Skeletal muscle tissue (tissue), 4 donors: ENCODE measurements around the gene SHC2. TPM values are rescaled to one million over a fixed set of nuclear protein-coding genes. Genes with fewer than 3 reads are reported as not detected.
"Not testable (repeated sequence)": the region's sequence is repeated elsewhere in the genome, so short reads cannot be mapped to it uniquely, and the experiment has no call there.

Experiments
- H3K27ac ChIP-seq: one replicate; pipeline ENCODE4 v1.7.0; 2013; ENCODE audit warnings: mild to moderate bottlenecking, low read depth, low read length, inconsistent platforms
- H3K27me3 ChIP-seq, 3 donors: one replicate each; pipeline ENCODE4 v1.7.0; 2013; ENCODE audit warnings: low read length in 3 of 3; ENCODE audit not compliant: control insufficient read depth in 3 of 3, insufficient read depth in 3 of 3
- H3K36me3 ChIP-seq, 3 donors: one replicate each; pipeline ENCODE4 v1.7.0; 2013; ENCODE audit warnings: low read length in 3 of 3; ENCODE audit not compliant: control insufficient read depth in 3 of 3, insufficient read depth in 3 of 3
- H3K4me1 ChIP-seq, 3 donors: one replicate each; pipeline ENCODE4 v1.7.0; 2013; ENCODE audit warnings: low read length in 3 of 3, mild to moderate bottlenecking in 3 of 3; ENCODE audit not compliant: control insufficient read depth in 3 of 3, insufficient read depth in 3 of 3
- H3K4me3 ChIP-seq, 3 donors: one replicate each; pipeline ENCODE4 v1.7.0; 2013; ENCODE audit warnings: low read length in 3 of 3
- H3K9ac ChIP-seq, 3 donors: one replicate each; pipeline ENCODE4 v1.7.0; 2013; ENCODE audit warnings: low read length in 3 of 3, mild to moderate bottlenecking in 3 of 3, moderate library complexity in 2 of 3, low read depth in 1 of 3
- H3K9me3 ChIP-seq, 3 donors: one replicate each; pipeline ENCODE4 v1.7.0; 2013; ENCODE audit warnings: low read length in 3 of 3; ENCODE audit not compliant: control insufficient read depth in 3 of 3
- total RNA-seq: library from RNA; depleted of rRNA; stranded (reverse); fragments of >200 nt; gene quantifications from one replicate; pipeline ENCODE4 v1.2.3, GENCODE V29; 2014
- donor health status: Osteomylitis.

SHC2 gene
- total RNA-seq, 1 donor from 2014 or later: 7.8 TPM

DNA sequence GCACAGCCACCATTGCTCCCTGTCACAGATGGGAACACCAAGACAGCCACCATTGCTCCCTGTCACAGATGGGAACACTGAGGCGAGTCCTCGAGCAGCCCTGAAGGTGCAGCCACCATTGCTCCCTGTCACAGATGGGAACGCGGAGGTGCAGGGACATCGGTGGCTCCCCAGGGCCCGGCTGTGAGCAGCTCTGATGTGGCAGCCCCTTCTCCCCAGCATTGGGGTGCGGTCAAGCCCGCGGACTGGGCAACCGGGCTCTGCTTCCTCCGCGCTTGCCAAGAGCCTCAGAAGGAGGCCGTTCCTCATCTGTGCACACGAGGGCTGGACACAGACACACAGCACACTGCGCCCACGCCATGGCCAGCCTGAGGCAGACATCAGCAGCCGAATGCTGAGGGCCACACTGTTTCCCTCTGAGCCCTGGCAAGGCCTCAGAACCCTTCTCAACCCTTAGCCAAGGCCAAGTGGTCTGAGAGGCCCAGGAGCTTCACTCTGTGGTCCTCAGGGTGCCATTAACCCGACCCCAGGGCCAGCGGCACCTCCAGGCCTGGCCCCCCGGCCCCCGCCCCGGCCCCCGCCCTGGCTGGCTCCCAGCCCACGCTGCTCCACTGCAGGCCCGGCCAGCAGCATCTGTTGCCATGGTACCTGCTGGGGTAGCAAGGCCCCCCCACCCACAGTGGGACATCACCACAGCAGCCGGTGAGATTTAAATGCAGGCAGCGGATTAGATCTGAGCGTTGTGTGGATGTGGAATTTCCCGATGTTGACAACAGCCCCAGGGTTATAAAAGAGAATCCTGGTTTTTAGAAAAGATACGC is 70.2 kb downstream of the SHC2 start:
- H3K36me3 ChIP-seq: no peaks in the 10 kb centered on the region
- peaks cover 22 to 33% (median 32%) of the 10 kb centered on the region in 3 donors for H3K27me3 ChIP-seq
- H3K27ac ChIP-seq: no peak overlapping the region
- H3K4me1 ChIP-seq: no peaks in the 10 kb centered on the region
- H3K9me3 ChIP-seq: no peaks in the 10 kb centered on the region
- H3K4me3 ChIP-seq: no peak overlapping the region
- no peak overlapping the region for H3K9ac ChIP-seq

DNA sequence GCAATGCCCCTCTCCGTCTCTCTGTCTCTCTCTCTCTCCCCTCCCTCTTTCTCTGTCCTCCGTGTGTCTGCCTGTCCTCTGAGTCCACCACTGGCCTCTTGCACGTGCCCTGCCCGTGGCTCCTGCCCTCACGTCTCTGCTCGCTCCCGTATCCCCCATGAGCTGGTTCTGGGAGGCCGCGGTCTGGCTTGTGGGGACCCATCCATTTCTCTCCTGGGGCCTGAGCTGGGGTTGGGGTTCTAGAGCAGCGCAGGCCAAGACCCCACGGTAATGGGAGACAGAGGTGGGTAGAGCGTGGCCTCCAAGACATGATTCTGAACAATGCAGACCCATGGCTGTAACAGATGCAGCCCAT is 70.9 kb downstream of the SHC2 start:
- H3K27me3 ChIP-seq: peaks cover 22 to 33% (median 32%) of the 10 kb centered on the region in 3 donors
- H3K36me3 ChIP-seq: no peaks in the 10 kb centered on the region
- no peaks in the 10 kb centered on the region for H3K4me1 ChIP-seq
- H3K9me3 ChIP-seq: no peaks in the 10 kb centered on the region
- H3K9ac ChIP-seq: no peak overlapping the region
- no peak overlapping the region for H3K4me3 ChIP-seq
- H3K27ac ChIP-seq: no peak overlapping the region

DNA sequence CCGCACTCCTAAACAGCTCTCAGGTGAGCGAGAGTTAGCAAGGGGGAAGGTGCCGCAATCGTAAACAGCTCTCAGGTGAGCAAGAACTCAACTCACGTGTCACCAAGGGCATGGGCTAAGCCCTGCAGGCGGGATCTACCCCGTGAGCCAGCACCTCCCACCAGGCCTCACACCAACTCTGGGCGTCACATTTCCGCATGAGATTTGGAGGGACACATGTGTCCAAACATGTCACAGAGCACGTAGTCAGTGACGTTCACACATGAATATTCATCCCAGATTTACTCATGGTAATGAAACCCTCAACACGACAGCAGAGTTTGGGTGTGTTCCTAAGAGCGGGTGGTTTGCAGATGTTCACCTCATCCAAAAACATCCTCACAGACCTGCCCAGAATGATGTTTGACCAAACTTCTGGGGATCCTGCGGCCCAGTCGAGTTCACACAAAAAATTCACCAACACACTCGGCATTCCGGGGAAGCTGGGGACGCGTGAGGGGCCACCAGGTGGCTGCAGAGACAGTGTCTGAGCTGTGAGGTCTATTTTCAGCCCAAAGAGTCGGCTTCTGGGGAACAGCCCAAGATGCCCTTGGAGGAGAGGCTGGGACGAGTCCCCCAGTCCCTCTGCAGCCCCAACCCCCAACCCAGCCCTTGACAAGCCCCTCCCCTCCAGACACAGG is 71.4 kb downstream of the SHC2 start:
- H3K27ac ChIP-seq: no peak overlapping the region
- H3K4me3 ChIP-seq: no peak overlapping the region
- H3K27me3 ChIP-seq: peaks cover 24 to 34% (median 33%) of the 10 kb centered on the region in 3 donors
- no peak overlapping the region for H3K9ac ChIP-seq
- H3K4me1 ChIP-seq: no peaks in the 10 kb centered on the region
- no peaks in the 10 kb centered on the region for H3K9me3 ChIP-seq
- H3K36me3 ChIP-seq: no peaks in the 10 kb centered on the region

DNA sequence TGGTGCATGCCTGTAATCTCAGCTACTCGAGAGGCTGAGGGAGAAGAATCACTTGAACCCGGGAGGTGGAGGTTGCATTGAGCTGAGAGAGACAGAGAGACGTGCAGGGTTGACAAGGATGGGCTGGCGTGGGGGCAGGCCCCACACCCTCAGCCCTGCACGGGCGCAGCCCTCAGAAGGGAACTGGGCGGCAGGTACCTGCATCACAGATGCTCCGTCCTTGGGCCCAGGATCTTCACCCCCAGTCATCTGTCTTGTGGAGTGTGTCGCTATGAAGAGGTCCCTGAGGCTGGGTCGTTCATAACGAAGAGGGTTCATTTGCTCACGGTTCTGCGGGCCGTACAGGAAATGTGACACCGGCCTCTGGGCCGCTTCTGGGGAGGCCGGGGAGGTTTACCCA is 72.1 kb downstream of the SHC2 start:
- H3K9me3 ChIP-seq: no peaks in the 10 kb centered on the region
- no peaks in the 10 kb centered on the region for H3K4me1 ChIP-seq
- no peaks in the 10 kb centered on the region for H3K36me3 ChIP-seq
- H3K27ac ChIP-seq: no peak overlapping the region
- H3K4me3 ChIP-seq: no peak overlapping the region
- no peak overlapping the region for H3K9ac ChIP-seq
- peaks cover 25 to 41% (median 38%) of the 10 kb centered on the region in 3 donors for H3K27me3 ChIP-seq

DNA sequence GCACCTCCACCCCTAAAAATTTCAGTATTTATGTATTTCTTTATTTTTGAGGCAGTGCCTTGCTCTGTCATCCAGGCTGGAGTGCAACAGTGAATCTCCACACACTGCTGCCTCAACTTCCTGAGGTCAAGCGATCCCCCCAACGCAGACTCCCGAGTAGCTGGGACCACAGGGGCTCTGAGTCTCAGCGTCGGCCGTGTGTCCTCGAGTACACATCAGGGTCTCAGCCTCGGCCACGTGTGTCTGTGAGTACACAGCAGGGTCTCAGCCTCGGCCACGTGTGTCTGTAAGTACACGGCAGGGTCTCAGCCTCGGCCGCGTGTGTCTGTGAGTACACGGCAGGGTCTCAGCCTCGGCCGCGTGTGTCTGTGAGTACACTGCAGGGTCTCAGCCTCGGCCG is 73.1 kb downstream of the SHC2 start:
- Histone ChIP-seq H3K4me1 (no peaks in the 10 kb centered on the region), H3K27me3 (peaks cover 31 to 42% (median 41%) of the 10 kb centered on the region in 3 donors), H3K27ac (no peak overlapping the region), H3K36me3 (no peaks in the 10 kb centered on the region), H3K9ac (no peak overlapping the region), H3K9me3 (no peaks in the 10 kb centered on the region), H3K4me3 (no peak overlapping the region)

DNA sequence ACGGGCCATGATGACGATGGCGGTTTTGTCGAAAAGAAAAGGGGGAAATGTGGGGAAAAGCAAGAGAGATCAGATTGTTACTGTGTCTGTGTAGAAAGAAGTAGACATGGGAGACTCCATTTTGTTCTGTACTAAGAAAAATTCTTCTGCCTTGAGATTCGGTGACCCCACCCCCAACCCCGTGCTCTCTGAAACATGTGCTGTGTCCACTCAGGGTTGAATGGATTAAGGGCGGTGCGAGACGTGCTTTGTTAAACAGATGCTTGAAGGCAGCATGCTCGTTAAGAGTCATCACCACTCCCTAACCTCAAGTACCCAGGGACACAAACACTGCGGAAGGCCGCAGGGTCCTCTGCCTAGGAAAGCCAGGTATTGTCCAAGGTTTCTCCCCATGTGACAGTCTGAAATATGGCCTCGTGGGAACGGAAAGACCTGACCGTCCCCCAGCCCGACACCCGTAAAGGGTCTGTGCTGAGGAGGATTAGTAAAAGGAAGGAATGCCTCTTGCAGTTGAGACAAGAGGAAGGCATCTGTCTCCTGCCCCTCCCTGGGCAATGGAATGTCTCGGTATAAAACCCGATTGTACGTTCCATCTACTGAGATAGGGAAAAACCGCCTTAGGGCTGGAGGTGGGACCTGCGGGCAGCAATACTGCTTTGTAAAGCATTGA is 74.1 kb downstream of the SHC2 start:
- not testable (repeated sequence) for H3K36me3 ChIP-seq, H3K9ac ChIP-seq, H3K4me1 ChIP-seq, H3K9me3 ChIP-seq, H3K27ac ChIP-seq, H3K4me3 ChIP-seq
- H3K27me3 ChIP-seq: peaks cover 32 to 42% (median 41%) of the 10 kb centered on the region in 3 donors

DNA sequence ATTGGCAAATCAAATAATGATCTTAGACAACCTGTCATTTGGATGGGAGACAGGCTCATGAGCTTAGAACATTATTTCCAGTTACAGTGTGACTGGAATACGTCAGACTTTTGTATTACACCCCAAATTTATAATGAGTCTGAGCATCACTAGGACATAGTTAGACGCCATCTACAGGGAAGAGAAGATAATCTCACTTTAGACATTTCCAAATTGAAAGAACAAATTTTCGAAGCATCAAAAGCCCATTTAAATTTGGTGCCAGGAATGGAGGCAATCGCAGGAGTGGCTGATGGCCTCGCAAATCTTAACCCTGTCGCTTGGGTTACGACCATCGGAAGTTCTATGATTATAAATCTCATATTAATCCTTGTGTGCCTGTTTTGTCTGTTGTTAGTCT is 74.6 kb downstream of the SHC2 start:
- H3K9me3 ChIP-seq, H3K4me3 ChIP-seq, H3K27ac ChIP-seq, H3K9ac ChIP-seq, H3K4me1 ChIP-seq, H3K36me3 ChIP-seq: not testable (repeated sequence)
- peaks cover 31 to 40% (median 36%) of the 10 kb centered on the region in 3 donors for H3K27me3 ChIP-seq

DNA sequence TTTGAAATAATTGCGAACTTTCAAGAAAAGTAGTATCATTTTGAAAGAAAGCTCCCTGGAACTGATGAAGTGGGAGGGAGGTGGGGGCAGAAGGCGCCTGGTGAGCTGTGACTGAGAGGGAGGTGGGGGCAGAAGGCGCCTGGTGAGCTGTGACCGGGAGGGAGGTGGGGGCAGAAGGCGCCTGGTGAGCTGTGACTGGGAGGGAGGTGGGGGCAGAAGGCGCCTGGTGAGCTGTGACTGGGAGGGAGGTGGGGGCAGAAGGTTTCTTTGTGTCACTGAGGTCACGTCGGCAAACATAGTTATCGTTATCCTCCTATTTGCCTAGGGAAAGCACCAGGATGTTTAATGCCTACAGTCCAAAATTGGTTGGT is 76.0 kb downstream of the SHC2 start:
- Histone ChIP-seq H3K27ac (no peak overlapping the region), H3K9me3 (no peaks in the 10 kb centered on the region), H3K27me3 (peaks cover 23 to 28% (median 24%) of the 10 kb centered on the region in 3 donors), H3K9ac (no peak overlapping the region), H3K4me1 (no peaks in the 10 kb centered on the region), H3K36me3 (no peaks in the 10 kb centered on the region), H3K4me3 (no peak overlapping the region)

DNA sequence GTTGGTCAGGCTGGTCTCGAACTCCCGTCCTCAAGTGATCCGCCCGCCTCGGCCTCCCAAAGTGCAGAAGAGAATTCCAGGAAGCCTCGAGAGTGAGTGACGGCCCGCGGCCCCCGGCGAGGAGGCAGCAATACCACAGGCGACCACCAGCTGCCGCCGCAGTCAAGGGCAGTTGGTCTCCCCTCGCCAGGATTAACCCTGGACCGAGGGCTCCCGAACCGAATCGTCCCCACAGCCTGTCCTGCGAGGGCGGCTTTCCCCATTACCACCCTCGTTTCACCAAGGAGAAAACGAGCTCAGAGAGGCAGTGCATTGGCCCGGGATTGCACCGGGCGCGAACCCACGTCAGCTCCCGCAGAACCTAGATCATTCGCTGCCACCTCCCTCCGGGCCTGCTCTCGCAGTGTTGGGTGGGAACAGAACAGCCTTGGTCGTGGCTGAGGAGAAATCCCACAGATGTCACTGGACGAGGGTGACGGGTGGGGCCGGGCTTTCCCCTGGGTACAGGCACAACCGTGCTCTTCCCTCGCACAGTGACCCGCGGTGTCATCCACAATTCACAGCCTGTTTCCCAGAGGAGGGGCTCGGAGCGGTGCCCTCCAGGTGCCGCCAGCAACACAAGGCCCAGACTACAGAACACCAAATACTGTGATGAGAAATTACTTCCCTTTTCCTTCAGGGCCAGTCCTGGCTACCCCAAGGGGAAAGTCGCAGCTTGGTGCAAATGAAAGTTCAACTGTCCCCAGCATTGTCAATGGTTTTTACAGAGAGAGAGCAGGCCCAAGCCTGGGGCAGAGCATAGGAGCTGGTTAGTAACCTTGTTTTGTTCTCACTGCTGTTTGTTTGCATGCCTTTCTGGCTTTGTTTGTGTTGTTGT is 76.7 kb downstream of the SHC2 start:
- Histone ChIP-seq H3K9ac (no peak overlapping the region), H3K27me3 (peaks cover 18 to 22% (median 18%) of the 10 kb centered on the region in 3 donors), H3K4me3 (no peak overlapping the region), H3K9me3 (no peaks in the 10 kb centered on the region), H3K36me3 (no peaks in the 10 kb centered on the region), H3K27ac (no peak overlapping the region), H3K4me1 (no peaks in the 10 kb centered on the region)
